Progenitor cell of endocrine pancreas (in vitro differentiated cells): ENCODE data around the gene CDH13. TPM values are rescaled to one million over a fixed set of nuclear protein-coding genes. Genes with fewer than 3 reads are reported as not detected.

Source experiments
- DNase-seq: peaks from one replicate; pipeline ENCODE4 v3.0.0; 2021; ENCODE audit warnings: low spot score; ENCODE audit not compliant: unreplicated experiment
- H3K27ac Mint-ChIP-seq: 2 replicates; pipeline ENCODE4 v1.8.0; 2021; ENCODE audit warnings: mild to moderate bottlenecking, moderate library complexity, mixed read lengths
- H3K27me3 Mint-ChIP-seq: 2 replicates; pipeline ENCODE4 v1.8.0; 2021; ENCODE audit warnings: mixed read lengths
- H3K36me3 Mint-ChIP-seq: 2 replicates; pipeline ENCODE4 v1.8.0; 2022; ENCODE audit warnings: mixed read lengths; ENCODE audit not compliant: insufficient read depth
- H3K4me1 Mint-ChIP-seq: 2 replicates; pipeline ENCODE4 v1.8.0; 2021; ENCODE audit warnings: low read depth, mixed read lengths
- H3K4me3 Mint-ChIP-seq: 2 replicates; pipeline ENCODE4 v1.8.0; 2021; ENCODE audit warnings: low read depth, mild to moderate bottlenecking, moderate library complexity, mixed read lengths
- H3K9me3 Mint-ChIP-seq: 2 replicates; pipeline ENCODE4 v1.8.0; 2021; ENCODE audit warnings: low read depth, mixed read lengths
- total RNA-seq: library from RNA; stranded (reverse); gene quantifications from 2 replicates; pipeline ENCODE4 v1.2.1, GENCODE V29; 2021
- TF ChIP-seq, protein P1 (sequence below): fragments of 200-600 bp; sonication (generic); IDR thresholded peaks from one replicate; pipeline ENCODE4 v1.5.0; 2021; ENCODE audit warnings: antibody characterized with exemption, mild to moderate bottlenecking; ENCODE audit not compliant: unreplicated experiment

Gene CDH13
- total RNA-seq, 1 donor from 2014 or later, result 0.38 TPM

DNA sequence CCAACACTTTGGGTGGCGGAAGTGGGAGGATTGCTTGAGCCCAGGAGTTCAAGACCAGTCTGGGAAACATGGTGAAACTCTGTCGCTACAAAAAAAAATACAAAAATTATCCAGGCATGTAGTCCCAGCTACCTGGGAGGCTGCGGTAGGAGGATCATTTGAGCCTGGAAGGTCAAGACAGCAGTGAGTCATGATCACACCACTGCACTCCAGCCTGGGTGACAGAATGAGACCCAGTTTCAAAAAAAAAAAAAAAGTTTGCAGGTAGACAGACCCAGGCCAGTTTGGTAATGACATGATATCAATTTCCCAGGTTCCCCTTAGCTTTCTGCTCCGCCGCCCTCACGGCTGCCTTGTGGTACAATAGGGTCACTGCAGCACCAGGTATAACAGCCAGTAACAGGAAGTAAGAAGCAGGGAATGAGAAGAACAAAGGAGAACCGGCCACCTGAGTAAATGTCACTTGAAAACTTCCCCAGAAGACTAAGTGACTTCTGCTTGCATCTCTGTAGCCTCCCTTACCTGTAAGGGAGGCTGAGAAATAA lies 979.8 kb downstream of the CDH13 start:
- Mint-ChIP-seq H3K4me1 (peaks cover 2% of the 10 kb centered on the region), H3K9me3 (no peaks in the 10 kb centered on the region), H3K4me3 (no peak overlapping the region), H3K27ac (no peak overlapping the region), H3K27me3 (no peaks in the 10 kb centered on the region), H3K36me3 (no peaks in the 10 kb centered on the region)
- TF ChIP-seq, protein P1, sequence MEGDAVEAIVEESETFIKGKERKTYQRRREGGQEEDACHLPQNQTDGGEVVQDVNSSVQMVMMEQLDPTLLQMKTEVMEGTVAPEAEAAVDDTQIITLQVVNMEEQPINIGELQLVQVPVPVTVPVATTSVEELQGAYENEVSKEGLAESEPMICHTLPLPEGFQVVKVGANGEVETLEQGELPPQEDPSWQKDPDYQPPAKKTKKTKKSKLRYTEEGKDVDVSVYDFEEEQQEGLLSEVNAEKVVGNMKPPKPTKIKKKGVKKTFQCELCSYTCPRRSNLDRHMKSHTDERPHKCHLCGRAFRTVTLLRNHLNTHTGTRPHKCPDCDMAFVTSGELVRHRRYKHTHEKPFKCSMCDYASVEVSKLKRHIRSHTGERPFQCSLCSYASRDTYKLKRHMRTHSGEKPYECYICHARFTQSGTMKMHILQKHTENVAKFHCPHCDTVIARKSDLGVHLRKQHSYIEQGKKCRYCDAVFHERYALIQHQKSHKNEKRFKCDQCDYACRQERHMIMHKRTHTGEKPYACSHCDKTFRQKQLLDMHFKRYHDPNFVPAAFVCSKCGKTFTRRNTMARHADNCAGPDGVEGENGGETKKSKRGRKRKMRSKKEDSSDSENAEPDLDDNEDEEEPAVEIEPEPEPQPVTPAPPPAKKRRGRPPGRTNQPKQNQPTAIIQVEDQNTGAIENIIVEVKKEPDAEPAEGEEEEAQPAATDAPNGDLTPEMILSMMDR, result peak; percentile 29
- DNase-seq, result no peak

DNA sequence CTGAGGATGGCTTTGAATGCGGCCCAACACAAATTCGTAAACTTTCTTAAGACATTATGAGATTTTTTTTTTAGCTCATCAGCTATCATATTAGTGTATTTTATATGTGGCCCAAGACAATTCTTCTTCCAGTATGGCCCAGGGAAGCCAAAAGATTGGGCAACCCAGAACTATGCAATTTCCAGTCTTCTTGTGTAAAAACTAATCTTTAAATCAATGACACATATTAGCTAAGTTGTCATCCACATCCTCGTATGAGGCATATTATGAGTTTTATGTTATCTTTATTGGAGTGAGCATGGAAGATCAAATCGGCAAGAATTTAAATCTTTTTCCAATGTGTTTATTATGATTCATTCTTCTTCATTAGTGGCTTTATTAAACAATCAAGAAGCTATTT lies 982.4 kb downstream of the CDH13 start:
- no peak overlapping the region for H3K27ac Mint-ChIP-seq
- H3K4me3 Mint-ChIP-seq, result no peak overlapping the region
- no peak for DNase-seq
- TF ChIP-seq, protein P1, result no peak
- H3K9me3 Mint-ChIP-seq, result peaks cover 4% of the 10 kb centered on the region
- H3K27me3 Mint-ChIP-seq, result no peaks in the 10 kb centered on the region
- no peaks in the 10 kb centered on the region for H3K36me3 Mint-ChIP-seq
- peaks cover 2% of the 10 kb centered on the region for H3K4me1 Mint-ChIP-seq

DNA sequence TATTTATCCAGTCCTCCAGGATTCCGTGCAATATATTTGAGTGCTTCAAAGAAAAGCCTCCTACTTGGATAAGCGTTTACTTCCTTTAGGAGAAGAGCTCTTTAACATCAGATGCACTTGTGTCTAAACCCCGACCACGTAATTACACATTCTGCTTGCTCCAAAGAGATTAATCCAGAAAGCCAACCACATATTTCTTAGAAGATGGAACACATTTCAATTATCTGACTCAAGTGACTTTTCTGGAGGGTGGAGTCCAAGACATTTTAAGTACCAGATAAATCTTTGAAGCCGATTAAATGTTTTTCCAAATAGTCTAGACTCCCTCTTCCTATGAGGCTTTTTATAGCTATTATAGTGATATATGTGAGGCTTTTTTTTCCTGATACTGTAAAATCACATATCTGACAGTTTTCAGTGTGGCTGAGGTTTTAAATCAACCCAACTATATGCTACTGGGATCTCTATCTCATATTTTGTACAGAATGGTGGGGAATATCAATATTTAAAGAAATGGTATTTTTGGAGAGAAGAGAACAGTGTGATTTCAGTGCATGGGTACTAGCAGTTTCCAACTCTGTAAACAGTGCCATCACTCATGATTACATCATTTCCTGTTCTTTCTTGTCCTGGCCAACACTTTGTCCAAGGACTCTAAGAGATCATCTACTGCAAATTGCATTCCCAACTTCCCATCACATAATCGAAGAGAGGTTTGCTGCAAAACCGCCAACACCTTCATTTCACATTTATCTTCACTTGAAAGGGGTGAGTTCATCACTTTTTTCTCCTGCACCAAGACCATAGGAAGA lies 988.6 kb downstream of the CDH13 start:
- TF ChIP-seq, protein P1, result no peak
- no peak overlapping the region for H3K4me3 Mint-ChIP-seq
- H3K27me3 Mint-ChIP-seq, result no peaks in the 10 kb centered on the region
- H3K9me3 Mint-ChIP-seq, result peaks cover 4% of the 10 kb centered on the region
- no peak for DNase-seq
- H3K27ac Mint-ChIP-seq, result no peak overlapping the region
- H3K4me1 Mint-ChIP-seq, result no peaks in the 10 kb centered on the region
- H3K36me3 Mint-ChIP-seq, result no peaks in the 10 kb centered on the region

DNA sequence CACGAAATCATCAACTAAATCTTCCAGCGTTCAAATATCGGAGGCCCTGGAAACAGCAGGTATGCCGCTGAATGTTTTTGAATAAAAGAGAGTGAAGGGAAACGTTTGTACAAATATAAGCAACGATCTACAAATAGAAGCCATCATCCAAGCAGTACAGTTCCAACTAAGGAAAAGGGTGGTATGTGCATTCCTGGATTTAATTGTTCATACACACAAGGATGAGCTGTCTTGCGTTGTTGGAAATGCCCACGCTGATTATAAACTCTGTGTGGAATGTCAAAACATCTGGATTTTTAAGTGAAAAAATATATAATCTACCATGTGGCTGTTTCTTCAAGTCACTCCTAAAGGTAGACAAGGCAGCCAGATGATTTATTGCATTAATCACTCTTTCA lies 989.2 kb downstream of the CDH13 start:
- H3K4me3 Mint-ChIP-seq, result no peak overlapping the region
- H3K36me3 Mint-ChIP-seq, result no peaks in the 10 kb centered on the region
- DNase-seq, result no peak
- H3K9me3 Mint-ChIP-seq, result peaks cover 4% of the 10 kb centered on the region
- H3K27me3 Mint-ChIP-seq, result no peaks in the 10 kb centered on the region
- H3K4me1 Mint-ChIP-seq, result peaks cover 2% of the 10 kb centered on the region
- TF ChIP-seq, protein P1, result no peak
- H3K27ac Mint-ChIP-seq, result no peak overlapping the region

DNA sequence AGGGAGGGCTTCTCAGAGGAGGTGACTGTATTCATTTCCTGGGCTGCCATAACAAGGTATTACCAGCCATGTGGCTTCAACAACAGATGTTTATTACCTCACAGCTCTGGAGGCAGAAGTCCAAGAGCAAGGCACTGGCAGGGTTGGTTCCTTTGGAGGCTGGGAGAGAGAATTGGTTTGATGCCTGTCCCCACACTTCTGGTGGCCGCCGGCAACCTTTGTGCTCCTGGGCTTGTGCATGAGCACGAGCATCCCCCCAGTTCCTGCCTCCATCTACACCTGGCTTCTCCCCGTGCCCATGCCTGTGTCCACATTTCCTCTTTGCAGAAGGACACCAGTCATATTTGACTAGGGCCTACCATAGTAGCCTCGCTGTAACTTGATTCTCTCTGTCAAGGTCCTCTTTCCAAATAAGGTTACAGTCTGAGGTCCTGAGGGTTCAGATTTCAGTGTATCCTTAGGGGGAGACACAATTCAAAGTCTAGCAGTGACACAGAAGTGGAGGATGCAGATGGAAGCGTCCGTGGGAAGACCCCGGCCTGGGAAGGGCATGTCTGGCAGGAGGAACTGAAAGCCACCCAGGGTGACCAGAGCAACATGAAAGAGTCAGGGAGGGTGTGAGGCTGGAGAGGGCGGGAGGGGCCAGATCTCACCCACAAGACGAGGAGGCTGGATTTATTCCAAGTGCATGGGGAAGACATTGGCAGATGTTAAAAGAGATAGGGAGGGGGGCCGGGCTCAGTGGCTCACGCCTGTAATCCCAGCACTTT lies 992.8 kb downstream of the CDH13 start:
- no peak for DNase-seq
- H3K4me1 Mint-ChIP-seq, result peaks cover 2% of the 10 kb centered on the region
- no peaks in the 10 kb centered on the region for H3K27me3 Mint-ChIP-seq
- no peaks in the 10 kb centered on the region for H3K36me3 Mint-ChIP-seq
- no peak overlapping the region for H3K4me3 Mint-ChIP-seq
- TF ChIP-seq, protein P1, result no peak
- H3K9me3 Mint-ChIP-seq, result no peaks in the 10 kb centered on the region
- H3K27ac Mint-ChIP-seq, result no peak overlapping the region
